ENCODE data around the gene SPTBN1.

- no peak for TF ChIP-seq CTCF (IDR thresholded peaks at IDR 0.05)
- no peak for TF ChIP-seq POLR2A (IDR thresholded peaks at IDR 0.05)
Measured at GRCh38 chr2:54408288-54408687, 47.8 kb upstream of the SPTBN1 start.
